ENCODE data around the gene DNMT3A.

GRCh38 chr2:25198209-25198525 is 143.6 kb downstream of the DNMT3A start:
- TF ChIP-seq CTCF (IDR thresholded peaks at IDR 0.05) (no peak), POLR2A (IDR thresholded peaks at IDR 0.05) (no peak), POLR2AphosphoS5 (IDR thresholded peaks at IDR 0.05) (no peak)
